Transverse colon (tissue), 4 donors: ENCODE measurements around the gene VAV2.

Experiments
- EP300 ChIP-seq: sonication (generic); formaldehyde crosslinking; IDR thresholded peaks from one replicate; pipeline ENCODE4 v1.6.1; 2017; ENCODE audit warnings: antibody characterized with exemption, low read depth
- POLR2A ChIP-seq: fragments of 450-650 bp; IDR thresholded peaks from one replicate; pipeline ENCODE4 v1.6.1; 2016; ENCODE audit warnings: antibody characterized with exemption, mild to moderate bottlenecking, moderate library complexity
- POLR2AphosphoS5 ChIP-seq, 3 donors: sonication (generic); formaldehyde crosslinking; IDR thresholded peaks; one replicate each; pipeline ENCODE4 v1.6.1; 2016; ENCODE audit warnings: antibody characterized with exemption in 3 of 3
- TF ChIP-seq, protein P1 (sequence below), 5 experiments: fragments of 200-600 bp in 3 of 5; fragments of 450-650 bp in 2 of 5; sonication (generic) in 3 of 5; IDR thresholded peaks; 1 replicate in 2 of 5; 2 replicates in 3 of 5; pipeline ENCODE4 v1.5.1; 2016 to 2017; ENCODE audit warnings: antibody characterized with exemption in 5 of 5, inconsistent platforms in 3 of 5, mild to moderate bottlenecking in 2 of 5, moderate library complexity in 1 of 5

DNA sequence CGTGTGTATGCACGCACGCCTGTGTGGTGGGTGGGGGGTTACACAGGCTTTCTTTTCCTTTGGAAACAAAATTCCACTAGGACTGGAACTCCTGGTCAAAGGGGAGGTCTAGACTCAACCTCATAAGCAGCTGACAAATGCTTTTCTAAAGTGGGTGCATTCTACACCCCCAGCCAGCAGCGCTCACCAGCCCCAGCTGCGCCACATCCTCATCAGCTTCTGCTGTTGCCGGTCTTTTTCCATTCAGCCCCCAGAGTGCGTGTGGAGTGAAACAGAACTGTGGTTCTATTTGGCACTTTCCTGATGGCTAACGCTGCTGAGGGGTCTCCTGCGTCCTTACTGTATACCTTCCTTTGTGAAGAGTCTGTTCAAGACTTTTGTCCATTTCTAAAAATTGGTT lies 176.3 kb downstream of the VAV2 start:
- TF ChIP-seq, protein P1, sequence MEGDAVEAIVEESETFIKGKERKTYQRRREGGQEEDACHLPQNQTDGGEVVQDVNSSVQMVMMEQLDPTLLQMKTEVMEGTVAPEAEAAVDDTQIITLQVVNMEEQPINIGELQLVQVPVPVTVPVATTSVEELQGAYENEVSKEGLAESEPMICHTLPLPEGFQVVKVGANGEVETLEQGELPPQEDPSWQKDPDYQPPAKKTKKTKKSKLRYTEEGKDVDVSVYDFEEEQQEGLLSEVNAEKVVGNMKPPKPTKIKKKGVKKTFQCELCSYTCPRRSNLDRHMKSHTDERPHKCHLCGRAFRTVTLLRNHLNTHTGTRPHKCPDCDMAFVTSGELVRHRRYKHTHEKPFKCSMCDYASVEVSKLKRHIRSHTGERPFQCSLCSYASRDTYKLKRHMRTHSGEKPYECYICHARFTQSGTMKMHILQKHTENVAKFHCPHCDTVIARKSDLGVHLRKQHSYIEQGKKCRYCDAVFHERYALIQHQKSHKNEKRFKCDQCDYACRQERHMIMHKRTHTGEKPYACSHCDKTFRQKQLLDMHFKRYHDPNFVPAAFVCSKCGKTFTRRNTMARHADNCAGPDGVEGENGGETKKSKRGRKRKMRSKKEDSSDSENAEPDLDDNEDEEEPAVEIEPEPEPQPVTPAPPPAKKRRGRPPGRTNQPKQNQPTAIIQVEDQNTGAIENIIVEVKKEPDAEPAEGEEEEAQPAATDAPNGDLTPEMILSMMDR (IDR thresholded peaks at IDR 0.05), result no peak
- TF ChIP-seq POLR2A (no peak), POLR2AphosphoS5 (IDR thresholded peaks at IDR 0.05) (no peak), EP300 (no peak)
